ENCODE measurements around the gene PPP1R3F.

PPP1R3F gene

GRCh38 chrX:49269767-49270248, at the start of gene PPP1R3F:
TSS of gene PPP1R3F (plus strand) at chrX:49269793. CDS start at chrX:49269870, 77 bp downstream.
- DNase-seq (ENCODE audit: low read depth in 2 of 2) = peak in 1 of 2 donors; percentile 24

- no peak for DNase-seq (ENCODE audit: low read depth in 2 of 2)
Observed at GRCh38 chrX:49220100-49220499, 49.5 kb upstream of the PPP1R3F start.

GRCh38 chrX:49221868-49222267, 47.7 kb upstream of the PPP1R3F start:
- no peak for DNase-seq (ENCODE audit: low read depth in 2 of 2)

- no peak for DNase-seq (ENCODE audit: low read depth in 2 of 2)
Observed at GRCh38 chrX:49225858-49226257, 43.7 kb upstream of the PPP1R3F start.

- no peak for DNase-seq (ENCODE audit: low read depth in 2 of 2)
Observed at GRCh38 chrX:49226946-49227345, 42.6 kb upstream of the PPP1R3F start.

DNA sequence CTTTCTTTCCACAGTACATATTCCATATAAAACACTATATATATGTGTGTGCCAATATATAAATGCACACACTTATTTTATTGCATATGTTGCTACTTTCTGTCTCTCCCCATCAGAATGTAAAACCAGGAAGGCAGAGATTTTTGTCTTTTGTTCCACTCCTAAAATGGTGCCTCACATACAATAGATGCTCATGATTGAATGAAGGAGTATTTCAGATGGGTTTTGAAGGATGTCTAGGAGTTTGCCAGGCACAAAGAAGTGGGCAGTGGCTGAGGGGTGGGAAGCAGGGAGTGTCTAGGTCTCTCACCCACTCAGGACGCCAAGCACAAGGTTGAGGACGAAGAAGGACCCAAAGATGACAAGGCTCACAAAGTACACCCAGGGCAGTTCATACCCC, 41.9 kb upstream of the PPP1R3F start:
- no peak for DNase-seq (ENCODE audit: low read depth in 2 of 2)

- no peak for DNase-seq (ENCODE audit: low read depth in 2 of 2)
Observed at GRCh38 chrX:49228185-49228584, 41.4 kb upstream of the PPP1R3F start.

GRCh38 chrX:49230500-49231232, 38.9 kb upstream of the PPP1R3F start:
- DNase-seq (ENCODE audit: low read depth in 2 of 2) = peak; percentile 50 to 66

DNA sequence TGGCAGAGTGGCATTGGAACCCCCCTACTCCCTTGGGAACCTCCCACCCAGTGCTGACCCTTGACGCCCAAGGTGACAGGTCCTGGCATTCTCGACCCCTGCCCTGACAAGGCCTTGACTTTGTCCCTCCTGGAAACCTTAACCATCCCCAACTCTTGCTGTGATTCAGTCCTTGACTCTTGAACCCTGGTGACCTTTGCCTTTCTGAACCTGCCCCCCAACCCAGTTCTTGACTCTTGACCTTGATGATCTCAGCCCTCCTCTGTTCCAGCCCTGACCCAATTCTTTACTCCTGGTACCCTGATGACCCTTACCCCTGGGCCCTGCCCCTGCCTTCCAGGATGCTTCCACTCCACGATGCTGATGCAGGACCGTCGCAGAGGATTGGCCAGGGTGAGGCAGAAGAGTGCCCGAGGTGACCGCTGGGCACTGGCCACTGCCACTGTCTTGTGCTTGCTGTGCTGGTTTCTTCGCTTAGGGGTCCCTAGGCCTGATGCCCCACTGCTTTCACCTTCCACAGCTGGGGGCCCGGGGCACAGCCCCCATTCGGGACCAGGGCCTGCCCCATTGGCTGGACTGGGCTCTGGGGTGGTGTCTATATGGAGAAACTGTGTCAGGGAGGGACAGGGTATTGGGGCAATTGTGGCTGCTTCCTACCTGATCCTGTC, 38.1 kb upstream of the PPP1R3F start:
- DNase-seq (ENCODE audit: low read depth in 2 of 2) = no peak

DNA sequence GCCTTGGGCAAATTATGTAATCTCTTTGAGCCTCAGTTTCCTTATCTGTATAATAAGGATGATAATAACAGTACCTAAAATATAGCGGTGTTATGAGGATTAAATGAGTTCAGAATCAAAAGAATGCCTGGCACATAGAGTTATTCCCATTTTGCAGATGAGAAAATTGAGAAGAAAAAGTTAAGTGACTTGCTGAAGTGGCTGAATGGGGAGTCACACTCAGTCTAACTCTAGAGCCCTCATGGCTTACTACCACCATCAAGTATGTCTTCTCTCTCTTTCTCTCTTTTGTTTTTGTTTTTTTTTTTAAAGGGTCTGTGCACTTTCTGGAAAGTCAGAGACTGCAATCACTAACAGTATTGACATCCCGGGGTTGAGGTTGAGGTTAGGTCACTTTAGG, 37.1 kb upstream of the PPP1R3F start:
- no peak for DNase-seq (ENCODE audit: low read depth in 2 of 2)

DNA sequence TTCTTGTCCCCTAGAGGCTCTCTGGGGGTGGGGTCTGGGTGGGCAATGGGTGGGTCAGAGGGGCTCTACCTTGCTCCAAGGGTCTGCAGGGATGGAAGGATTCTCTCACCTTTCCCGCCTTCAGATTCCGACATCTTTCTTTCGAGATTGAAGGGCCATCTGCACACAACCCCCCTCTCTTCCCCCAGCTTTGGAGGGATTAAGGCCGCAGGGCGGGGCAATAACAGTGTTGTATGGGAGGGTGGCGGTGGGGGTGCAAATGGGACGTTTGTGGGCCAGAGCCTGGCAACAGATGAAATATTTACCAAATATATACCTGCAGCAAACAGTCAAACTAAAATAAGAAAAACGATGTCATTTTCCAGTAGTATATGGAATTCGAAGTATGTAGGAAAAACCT, 36.4 kb upstream of the PPP1R3F start, which contains the start of gene CACNA1F:
CACNA1F (minus strand) TSS at position 165 of the 400 bp plus-strand sequence; CDS start at position 134, 31 bp downstream.
- DNase-seq (ENCODE audit: low read depth in 2 of 2) = no peak

DNA sequence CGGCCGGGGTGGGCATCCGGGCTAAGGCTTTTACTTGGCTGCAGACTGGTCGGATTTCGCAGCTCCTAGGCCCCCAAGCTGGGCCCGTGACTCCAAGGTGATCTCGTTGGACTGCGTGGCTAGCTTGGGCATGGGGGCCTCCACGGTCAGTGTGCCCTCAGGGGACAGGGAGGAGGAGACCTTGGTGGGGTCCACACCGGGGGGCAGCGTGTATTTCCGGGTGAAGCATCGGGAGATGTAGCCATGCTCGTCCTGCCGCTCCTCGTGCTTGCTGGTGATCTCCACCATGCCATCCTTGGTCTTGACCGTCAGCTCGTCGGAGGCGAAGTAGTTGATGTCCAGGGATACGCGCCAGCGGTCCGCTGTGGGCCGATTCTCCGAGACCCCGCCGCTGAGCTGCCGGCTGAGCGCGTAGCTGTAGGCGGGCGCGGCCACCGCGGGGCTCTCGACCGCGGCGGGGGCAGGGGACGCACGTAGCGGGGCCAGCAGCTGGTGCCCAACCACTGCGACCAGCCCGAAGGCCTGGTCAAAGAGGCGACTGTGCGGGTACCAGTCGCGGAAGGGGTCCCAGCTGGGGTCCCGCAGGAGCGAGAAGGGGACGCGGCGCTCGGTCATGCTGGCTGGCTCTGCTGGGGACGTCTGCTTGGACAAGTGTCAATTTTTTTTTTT, 35.6 kb upstream of the PPP1R3F start:
- DNase-seq (ENCODE audit: low read depth in 2 of 2) = no peak

DNA sequence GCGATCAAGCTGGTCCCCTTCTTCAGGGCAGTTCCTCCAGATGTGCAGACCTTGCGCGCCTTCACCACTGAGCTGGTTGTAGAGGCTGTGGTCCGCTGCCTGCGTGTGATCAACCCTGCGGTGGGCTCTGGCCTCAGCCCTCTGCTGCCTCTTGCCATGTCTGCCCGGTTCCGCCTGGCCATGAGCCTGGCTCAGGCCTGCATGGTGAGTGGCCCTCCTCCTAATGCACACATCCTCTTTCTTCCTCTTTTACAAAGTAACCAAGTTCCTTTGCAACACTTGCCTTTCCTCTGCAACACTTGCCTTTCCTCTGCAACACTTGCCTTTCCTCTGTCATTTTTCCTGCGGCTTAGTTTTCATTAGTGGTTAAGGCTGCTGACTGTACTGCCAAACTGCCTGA, 32.5 kb upstream of the PPP1R3F start:
- DNase-seq (ENCODE audit: low read depth in 2 of 2) = no peak

GRCh38 chrX:49238735-49239134, 30.9 kb upstream of the PPP1R3F start:
- no peak for DNase-seq (ENCODE audit: low read depth in 2 of 2)

GRCh38 chrX:49242545-49243066, 27.0 kb upstream of the PPP1R3F start:
- DNase-seq (ENCODE audit: low read depth in 2 of 2) = no peak

DNA sequence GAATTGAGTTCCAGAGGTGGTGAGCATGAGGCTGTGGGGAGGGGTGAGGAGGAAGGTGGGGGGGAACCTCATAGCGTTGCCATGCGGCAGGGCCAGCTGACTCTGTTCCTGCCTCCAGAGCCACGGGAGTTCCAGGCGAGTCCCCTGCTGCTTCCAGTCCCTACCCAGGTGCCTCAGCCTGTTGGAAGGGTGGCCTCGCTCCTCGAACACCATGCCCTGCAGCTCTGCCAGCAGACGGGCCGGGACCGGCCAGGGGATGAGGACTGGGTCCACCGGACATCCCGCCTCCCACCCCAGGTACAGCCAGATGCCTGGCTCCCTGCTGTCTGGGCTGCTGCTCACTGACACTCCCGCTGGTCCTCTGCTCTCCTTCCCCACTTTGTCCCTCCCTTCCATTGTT, 26.4 kb upstream of the PPP1R3F start:
- DNase-seq (ENCODE audit: low read depth in 2 of 2) = no peak

- no peak for DNase-seq (ENCODE audit: low read depth in 2 of 2)
Observed at GRCh38 chrX:49244207-49244606, 25.4 kb upstream of the PPP1R3F start.

- no peak for DNase-seq (ENCODE audit: low read depth in 2 of 2)
Observed at GRCh38 chrX:49246541-49246940, 23.1 kb upstream of the PPP1R3F start.

DNA sequence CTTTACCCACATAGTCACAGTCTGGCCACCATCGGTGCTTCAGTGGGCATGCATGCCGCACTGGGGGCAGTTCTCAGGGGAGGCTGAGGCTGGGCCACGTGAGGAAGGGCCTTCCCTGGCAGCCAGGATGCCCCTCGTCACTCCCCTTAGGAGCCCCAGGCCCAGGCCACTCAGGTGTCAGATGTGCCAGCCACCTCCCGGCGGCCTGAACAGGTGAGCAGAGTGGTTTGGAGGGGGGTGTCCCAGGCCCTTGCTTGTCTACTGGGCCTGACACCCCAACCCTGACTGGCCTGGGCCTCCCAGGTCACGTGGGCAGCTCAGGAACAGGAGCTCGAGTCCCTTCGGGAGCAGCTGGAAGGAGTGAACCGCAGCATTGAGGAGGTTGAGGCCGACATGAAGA, 22.2 kb upstream of the PPP1R3F start:
- no peak for DNase-seq (ENCODE audit: low read depth in 2 of 2)

DNA sequence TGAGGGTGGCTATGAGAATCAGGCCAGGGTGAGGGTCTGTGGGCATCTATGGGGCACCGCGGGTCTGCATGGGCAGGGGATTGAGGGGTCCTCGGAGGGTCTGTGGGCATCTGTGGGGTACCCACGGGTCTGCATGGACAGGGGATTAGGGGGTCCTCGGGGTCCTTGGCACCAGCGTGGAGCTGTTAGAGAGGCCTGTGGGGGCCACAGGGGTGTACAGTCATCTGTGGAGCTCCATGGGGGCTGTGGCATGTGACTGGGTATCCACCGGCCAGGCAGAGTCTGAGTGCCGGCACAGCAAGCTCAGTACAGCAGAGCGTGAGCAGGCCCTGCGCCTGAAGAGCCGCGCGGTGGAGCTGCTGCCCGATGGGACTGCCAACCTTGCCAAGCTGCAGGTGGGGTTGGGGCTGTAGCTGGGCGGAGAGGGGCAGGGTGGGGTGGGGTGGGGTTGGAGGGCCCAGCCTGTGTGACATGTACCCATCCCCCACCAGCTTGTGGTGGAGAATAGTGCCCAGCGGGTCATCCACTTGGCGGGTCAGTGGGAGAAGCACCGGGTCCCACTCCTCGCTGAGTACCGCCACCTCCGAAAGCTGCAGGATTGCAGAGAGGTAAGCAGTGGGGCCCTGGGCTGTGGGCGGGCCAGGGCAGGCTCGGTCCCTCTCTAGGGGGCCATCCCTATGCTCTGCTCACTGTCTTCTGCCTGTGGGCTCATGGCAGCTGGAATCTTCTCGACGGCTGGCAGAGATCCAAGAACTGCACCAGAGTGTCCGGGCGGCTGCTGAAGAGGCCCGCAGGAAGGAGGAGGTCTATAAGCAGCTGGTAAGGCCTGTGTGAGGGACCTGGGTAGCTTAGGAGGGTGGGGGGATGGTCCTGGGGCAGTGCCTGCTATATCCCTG, 21.4 kb upstream of the PPP1R3F start:
- no peak for DNase-seq (ENCODE audit: low read depth in 2 of 2)

GRCh38 chrX:49249071-49249470, 20.5 kb upstream of the PPP1R3F start:
- DNase-seq (ENCODE audit: low read depth in 2 of 2) = no peak

Data from stimulated activated CD4-positive, alpha-beta T cell treated with anti-CD3 and anti-CD28 coated beads, Interleukin-4, amount 100 ng/mL, for 48 hours (primary cell).